CD4-positive, alpha-beta T cell (primary cell): ENCODE data around the gene ANKRD53. TPM values are rescaled to one million over a fixed set of nuclear protein-coding genes. Genes with fewer than 3 reads are reported as not detected.

ENCODE experiments used
- ATAC-seq: fragments of 200-7000 bp; cut with Tn5 transposase; one replicate; pipeline ENCODE4 v1.10.0; 2022; ENCODE audit warnings: mild to moderate bottlenecking; ENCODE audit not compliant: poor library complexity
- CTCF ChIA-PET: fragments of 350-600 bp; sonication (Branson Sonifier 250); formaldehyde crosslinking; loops from one replicate; lab custom pipeline; 2021; ENCODE audit warnings: antibody characterized with exemption, inconsistent platforms; lab: Charles Lee
- POLR2A ChIA-PET: fragments of 350-600 bp; sonication (Branson Sonifier 250); formaldehyde crosslinking; loops from one replicate; lab custom pipeline; 2021; ENCODE audit warnings: antibody characterized with exemption, inconsistent platforms; lab: Charles Lee
- DNase-seq, 14 experiments: peaks; one replicate each; pipeline ENCODE4 v3.0.0-alpha.2; 2013 to 2020; ENCODE audit warnings: mixed read lengths in 2 of 14
- H3K27ac ChIP-seq, 2 donors: one replicate each; pipeline versions ENCODE4 v1.5.1 to v1.7.0; 2013; ENCODE audit warnings: low read length in 2 of 2, low read depth in 1 of 2, mild to moderate bottlenecking in 1 of 2
- H3K27me3 ChIP-seq, 2 experiments: 1 replicate in 1 of 2; 2 replicates in 1 of 2; pipeline versions ENCODE4 v1.6.1 to v1.7.0; 2013; ENCODE audit warnings: low read length in 2 of 2, control low read depth in 1 of 2, mild to moderate bottlenecking in 1 of 2, moderate library complexity in 1 of 2; ENCODE audit not compliant: insufficient read depth in 2 of 2, control insufficient read depth in 1 of 2
- H3K36me3 ChIP-seq: one replicate; pipeline ENCODE4 v1.6.1; 2013; ENCODE audit warnings: low read length, control low read depth; ENCODE audit not compliant: insufficient read depth
- H3K4me1 ChIP-seq: one replicate; pipeline ENCODE4 v1.6.1; 2013; ENCODE audit warnings: low read length, control low read depth; ENCODE audit not compliant: insufficient read depth
- H3K4me3 ChIP-seq: one replicate; pipeline ENCODE4 v1.5.1; 2013; ENCODE audit warnings: mild to moderate bottlenecking, low read length, moderate library complexity
- H3K9me3 ChIP-seq, 2 experiments: 1 replicate in 1 of 2; 2 replicates in 1 of 2; pipeline versions ENCODE4 v1.6.1 to v1.7.0; 2013; ENCODE audit warnings: low read length in 2 of 2, mild to moderate bottlenecking in 2 of 2, control low read depth in 1 of 2, moderate library complexity in 1 of 2; ENCODE audit not compliant: control insufficient read depth in 1 of 2, insufficient read depth in 1 of 2
- H3K27ac Mint-ChIP-seq: one replicate; pipeline ENCODE4 v1.8.0; 2020; ENCODE audit warnings: mixed read lengths
- H3K27me3 Mint-ChIP-seq: one replicate; pipeline ENCODE4 v1.8.0; 2021; ENCODE audit warnings: mixed read lengths
- H3K36me3 Mint-ChIP-seq: one replicate; pipeline ENCODE4 v1.8.0; 2021; ENCODE audit warnings: low read depth, mixed read lengths
- H3K4me1 Mint-ChIP-seq: one replicate; pipeline ENCODE4 v1.8.0; 2021; ENCODE audit warnings: low read depth, mixed read lengths
- H3K4me3 Mint-ChIP-seq: one replicate; pipeline ENCODE4 v1.8.0; 2020; ENCODE audit warnings: mild to moderate bottlenecking, mixed read lengths
- H3K9me3 Mint-ChIP-seq: one replicate; pipeline ENCODE4 v1.8.0; 2020; ENCODE audit warnings: mixed read lengths
- intact Hi-C, 2 experiments: fragments of 100-400 bp; cut with DNase I in 1 of 2; cut with micrococcal nuclease in 1 of 2; formaldehyde crosslinking; loops; one replicate each; pipeline versions ENCODE4 v1.15.1 to v1.9.0; 2023 to 2025; cut with DNase I, micrococcal nuclease
- total RNA-seq, 174 experiments: library from RNA in 2 of 174; stranded (reverse) in 2 of 174; gene quantifications; one replicate each; pipeline ENCODE4 v1.2.3 and lab custom pipeline; 2021 to 2026
- TF ChIP-seq, protein P1 (sequence below): fragments of 200-600 bp; IDR thresholded peaks from one replicate; pipeline ENCODE4 v1.8.0; 2022; ENCODE audit warnings: antibody characterized with exemption, mild to moderate bottlenecking

The ANKRD53 gene
- total RNA-seq, 2 experiments from 2014 or later: 0.42 to 1.2 TPM

- intact Hi-C loops: no loop called here
- Histone ChIP-seq H3K4me3 (no peak within 1 kb of the TSS), H3K36me3 (no peaks in the 10 kb centered on the region), H3K4me1 (no peaks in the 10 kb centered on the region), H3K9me3 (no peaks in the 10 kb centered on the region), H3K27me3 (peaks cover 0 to 2% of the 10 kb centered on the region in 2 experiments), H3K27ac (no peak within 1 kb of the TSS)
- TF ChIP-seq, protein P1, sequence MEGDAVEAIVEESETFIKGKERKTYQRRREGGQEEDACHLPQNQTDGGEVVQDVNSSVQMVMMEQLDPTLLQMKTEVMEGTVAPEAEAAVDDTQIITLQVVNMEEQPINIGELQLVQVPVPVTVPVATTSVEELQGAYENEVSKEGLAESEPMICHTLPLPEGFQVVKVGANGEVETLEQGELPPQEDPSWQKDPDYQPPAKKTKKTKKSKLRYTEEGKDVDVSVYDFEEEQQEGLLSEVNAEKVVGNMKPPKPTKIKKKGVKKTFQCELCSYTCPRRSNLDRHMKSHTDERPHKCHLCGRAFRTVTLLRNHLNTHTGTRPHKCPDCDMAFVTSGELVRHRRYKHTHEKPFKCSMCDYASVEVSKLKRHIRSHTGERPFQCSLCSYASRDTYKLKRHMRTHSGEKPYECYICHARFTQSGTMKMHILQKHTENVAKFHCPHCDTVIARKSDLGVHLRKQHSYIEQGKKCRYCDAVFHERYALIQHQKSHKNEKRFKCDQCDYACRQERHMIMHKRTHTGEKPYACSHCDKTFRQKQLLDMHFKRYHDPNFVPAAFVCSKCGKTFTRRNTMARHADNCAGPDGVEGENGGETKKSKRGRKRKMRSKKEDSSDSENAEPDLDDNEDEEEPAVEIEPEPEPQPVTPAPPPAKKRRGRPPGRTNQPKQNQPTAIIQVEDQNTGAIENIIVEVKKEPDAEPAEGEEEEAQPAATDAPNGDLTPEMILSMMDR: no peak
- Mint-ChIP-seq H3K9me3 (no peaks in the 10 kb centered on the region), H3K36me3 (no peaks in the 10 kb centered on the region), H3K4me3 (no peak within 1 kb of the TSS), H3K27me3 (peaks cover 24% of the 10 kb centered on the region), H3K4me1 (no peaks in the 10 kb centered on the region), H3K27ac (no peak within 1 kb of the TSS)
- ChIA-PET CTCF (no interaction called here), POLR2A (no interaction called here)
- ATAC-seq: no peak
- peak in 1 of 14 experiments; percentile 12 for DNase-seq
Observed at GRCh38 chr2:70935468-70936164, 42.8 kb upstream of the ANKRD53 start, which contains the start of gene ATP6V1B1. TSS of gene ATP6V1B1 (plus strand) at chr2:70935900. CDS start at chr2:70935955, 55 bp downstream.

DNA sequence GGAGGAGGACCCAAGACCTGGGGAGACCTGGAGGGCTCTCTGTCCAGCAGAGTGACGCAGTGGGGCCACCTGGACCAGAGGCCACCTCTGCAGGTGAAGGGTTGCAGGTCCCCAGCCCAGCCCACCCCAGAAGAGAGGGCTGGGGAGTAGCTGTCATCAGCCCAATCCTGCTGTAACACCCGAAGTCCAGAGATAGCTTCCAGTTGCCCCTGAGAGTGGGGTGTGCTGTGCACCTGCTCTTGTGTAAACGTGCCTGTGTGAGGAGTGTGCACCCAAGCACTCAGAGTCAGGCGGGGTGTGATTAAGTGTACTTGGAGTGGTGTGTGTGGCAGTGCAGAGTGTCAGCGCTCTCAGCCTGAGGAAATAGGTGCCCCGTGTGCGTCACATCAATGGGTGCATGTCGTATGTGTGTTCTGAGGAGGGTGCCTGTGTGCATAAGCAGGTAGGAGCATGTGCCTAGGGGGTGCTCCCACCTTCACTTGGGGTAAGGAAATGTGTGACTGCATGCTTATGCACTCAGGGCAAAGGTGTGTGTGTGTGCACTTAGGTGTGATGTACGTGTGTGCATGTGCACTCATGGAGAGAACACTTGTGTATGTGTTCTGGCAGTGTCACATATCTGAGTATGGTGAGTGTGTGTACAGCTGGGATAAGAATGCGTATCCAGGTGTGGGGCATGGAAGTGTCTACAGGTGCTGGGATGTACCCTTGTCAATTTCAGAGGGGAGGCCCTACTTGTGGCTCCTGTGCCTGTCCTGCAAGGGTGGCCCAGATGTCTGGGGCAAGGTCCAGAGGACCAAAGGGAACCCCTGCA, 42.1 kb upstream of the ANKRD53 start:
- Mint-ChIP-seq H3K27ac (no peak overlapping the region), H3K36me3 (no peaks in the 10 kb centered on the region)

DNA sequence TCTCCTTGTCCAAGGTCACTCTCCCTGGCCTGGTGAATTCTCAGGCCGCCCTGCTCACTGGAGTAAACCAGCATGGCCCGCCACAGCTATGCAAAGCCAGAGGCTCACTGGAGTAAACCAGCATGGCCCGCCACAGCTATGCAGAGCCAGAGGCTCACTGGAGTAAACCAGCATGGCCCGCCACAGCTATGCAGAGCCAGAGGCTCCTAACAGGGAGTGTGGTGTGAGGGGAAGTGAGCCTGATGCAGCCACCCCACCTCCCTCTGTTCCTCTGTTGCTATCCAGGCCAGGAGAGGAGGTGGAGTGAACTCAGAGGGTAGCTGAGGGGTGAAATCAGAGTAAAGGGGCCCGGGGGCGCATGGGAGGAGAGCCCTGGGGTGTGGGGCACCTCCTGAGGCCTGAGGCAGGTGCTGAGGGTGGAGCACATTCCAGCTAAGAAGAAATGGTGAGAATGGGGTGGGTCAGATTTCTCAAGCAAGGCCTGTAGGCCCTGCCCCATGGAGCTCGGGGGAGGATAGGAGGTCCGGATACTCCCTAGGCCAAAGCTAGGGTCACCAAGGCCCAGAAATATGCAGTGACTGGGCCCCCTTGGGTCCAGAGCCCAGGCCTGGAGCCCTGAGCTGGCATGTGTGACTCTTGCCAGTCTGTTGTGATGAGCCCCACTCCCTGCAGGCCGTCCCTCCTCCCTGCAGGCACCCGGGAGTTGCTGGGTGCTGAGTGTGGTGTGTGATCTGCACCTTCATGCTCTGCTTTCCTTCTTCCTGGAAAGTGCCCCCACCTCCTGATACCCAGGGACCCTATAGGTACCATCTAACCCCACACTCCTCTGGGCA, 41.2 kb upstream of the ANKRD53 start:
- DNase-seq: peak in 1 of 14 experiments; percentile 19
- H3K9me3 Mint-ChIP-seq: no peaks in the 10 kb centered on the region
- no peaks in the 10 kb centered on the region for H3K4me1 ChIP-seq
- peaks cover 22% of the 10 kb centered on the region for H3K27me3 Mint-ChIP-seq
- peaks cover 0 to 2% of the 10 kb centered on the region in 2 experiments for H3K27me3 ChIP-seq
- H3K4me1 Mint-ChIP-seq: no peaks in the 10 kb centered on the region
- TF ChIP-seq, protein P1: no peak
- H3K4me3 Mint-ChIP-seq: no peak overlapping the region
- no peak overlapping the region for H3K27ac Mint-ChIP-seq
- ChIA-PET CTCF (no interaction called here), POLR2A (no interaction called here)
- no peaks in the 10 kb centered on the region for H3K36me3 Mint-ChIP-seq
- ATAC-seq: no peak
- no peak overlapping the region for H3K27ac ChIP-seq
- no peak overlapping the region for H3K4me3 ChIP-seq
- H3K9me3 ChIP-seq: no peaks in the 10 kb centered on the region
- no peaks in the 10 kb centered on the region for H3K36me3 ChIP-seq
- intact Hi-C loops: no loop called here

More for the DNA sequence above, 42.1 kb upstream of the ANKRD53 start:
- TF ChIP-seq, protein P1: no peak
- ChIA-PET CTCF (no interaction called here), POLR2A (no interaction called here)
- H3K4me1 Mint-ChIP-seq: no peaks in the 10 kb centered on the region
- Histone ChIP-seq H3K36me3 (no peaks in the 10 kb centered on the region), H3K9me3 (no peaks in the 10 kb centered on the region), H3K4me3 (no peak overlapping the region), H3K4me1 (no peaks in the 10 kb centered on the region), H3K27ac (no peak overlapping the region), H3K27me3 (peaks cover 0 to 2% of the 10 kb centered on the region in 2 experiments)
- DNase-seq (peak in 1 of 14 experiments; percentile 16), ATAC-seq (no peak)
- H3K4me3 Mint-ChIP-seq: no peak overlapping the region
- peaks cover 26% of the 10 kb centered on the region for H3K27me3 Mint-ChIP-seq
- intact Hi-C loops: no loop called here
- no peaks in the 10 kb centered on the region for H3K9me3 Mint-ChIP-seq
